ENCODE data around the gene COL1A2.

DNA sequence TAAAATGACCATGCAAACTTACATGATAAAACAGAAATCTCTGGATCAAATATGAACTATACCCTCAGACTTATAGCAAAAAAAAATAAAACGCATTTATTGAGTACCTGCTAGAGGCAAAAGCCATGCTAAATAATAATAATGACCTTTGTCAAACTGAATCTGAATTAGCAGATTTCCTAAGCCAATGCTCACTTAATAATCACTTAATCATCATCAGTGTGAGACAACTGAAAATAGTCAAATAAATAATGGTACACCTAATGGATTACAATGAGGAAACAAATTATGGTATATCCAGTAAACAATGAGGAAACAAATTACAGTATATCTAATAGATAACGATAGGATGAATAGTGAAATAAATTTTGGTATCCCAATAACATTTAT is 37.6 kb downstream of the COL1A2 start:
- TF ChIP-seq POLR2A (IDR thresholded peaks at IDR 0.05; ENCODE audit: low read depth, low read length) (no peak), POLR2AphosphoS5 (IDR thresholded peaks at IDR 0.05; ENCODE audit: low read depth, low read length) (no peak)
